ENCODE data around the gene IGSF21. TPM values are rescaled to one million over a fixed set of nuclear protein-coding genes. Genes with fewer than 3 reads are reported as not detected.

Gene IGSF21
- total and polyA plus RNA-seq, 2 of the 4 experiments (the other 2 are of a cell fraction), result not detected

DNA sequence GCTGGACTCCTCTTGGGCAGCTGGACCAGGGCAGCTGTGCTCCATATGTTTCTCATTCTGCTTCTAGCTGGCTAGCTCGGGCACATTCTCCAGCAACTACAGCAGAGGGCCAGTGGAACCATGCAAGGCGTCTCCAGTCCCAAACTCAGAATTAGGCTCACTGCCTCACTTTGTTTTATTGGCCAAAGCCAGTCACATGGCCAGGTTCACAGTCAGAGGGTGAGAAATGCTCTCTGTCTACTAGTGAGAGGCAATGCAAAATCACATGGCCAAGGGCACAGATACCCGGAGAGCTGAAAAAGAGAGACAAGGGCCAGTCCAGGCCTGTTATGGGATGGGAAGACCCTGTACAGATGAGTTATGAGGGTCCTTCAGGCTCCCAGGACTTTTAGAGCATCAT lies 294.3 kb downstream of the IGSF21 start:
- H3K9me3 ChIP-seq (ENCODE audit: control insufficient read depth, insufficient read depth, low read length), result peaks cover 55% of the 10 kb centered on the region
- no peak overlapping the region for H2BK20ac ChIP-seq (ENCODE audit: low read depth, low read length)
- H2BK5ac ChIP-seq (ENCODE audit: low read depth, low read length, poor library complexity, severe bottlenecking), result no peak overlapping the region
- H2AK9ac ChIP-seq (replicated peaks; ENCODE audit: low read depth, low read length, poor library complexity), result no peak overlapping the region
- H4K5ac ChIP-seq (ENCODE audit: low read depth, low read length), result no peak overlapping the region
- H3K4me2 ChIP-seq (ENCODE audit: low read depth, low read length), result no peak overlapping the region
- H2BK120ac ChIP-seq (ENCODE audit: low read depth, low read length), result no peak overlapping the region
- H4K91ac ChIP-seq (ENCODE audit: insufficient read depth, low read depth, low read length), result no peak overlapping the region
- intact Hi-C loops (cut with micrococcal nuclease) (no loop called here), dilution Hi-C loops (cut with HindIII; ENCODE audit: low sequenced_read_pairs, unreplicated experiment) (no loop called here), in situ Hi-C loops (cut with MboI; ENCODE audit: low sequenced_read_pairs) (no loop called here)
- H4K20me1 ChIP-seq (ENCODE audit: insufficient read depth, low read length), result no peaks in the 10 kb centered on the region
- 20% methylated on average over 1 of the region's 3 CpGs; no CpG with 5 or more reads in 1 of the 2 experiments for WGBS, 2 experiments (ENCODE audit: extremely low coverage in 2 of 2, insufficient read length in 1 of 2)
- CTCF ChIA-PET, result no interaction called here
- no peak overlapping the region for H3K14ac ChIP-seq (replicated peaks; ENCODE audit: low read depth, low read length)
- H3K4me3 ChIP-seq (ENCODE audit: insufficient read depth, low read depth, low read length), result no peak overlapping the region
- no peak overlapping the region for H2BK15ac ChIP-seq (ENCODE audit: low read depth, low read length)
- H3K36me3 ChIP-seq (ENCODE audit: control insufficient read depth, insufficient read depth, low read length), result no peaks in the 10 kb centered on the region
- no peak overlapping the region for H3K56ac ChIP-seq (ENCODE audit: extremely low read depth, insufficient read depth, low read length)
- no peaks in the 10 kb centered on the region for H3K79me1 ChIP-seq (ENCODE audit: low read depth in 1 of 2, low read length in 2 of 2)
- TF ChIP-seq MAZ (IDR thresholded peaks at IDR 0.05; ENCODE audit: borderline replicate concordance, low read depth, low read length), result no peak
- no peak for TF ChIP-seq SMC3 (IDR thresholded peaks at IDR 0.05; ENCODE audit: low read depth, low read length)
- TF ChIP-seq RAD21 (IDR thresholded peaks at IDR 0.05; ENCODE audit: low read length), result no peak
- no peak for TF ChIP-seq CEBPB (IDR thresholded peaks at IDR 0.05; ENCODE audit: low read depth, low read length)
- no peak for TF ChIP-seq BHLHE40 (IDR thresholded peaks at IDR 0.05; ENCODE audit: low read depth, low read length)
- TF ChIP-seq, protein P1, sequence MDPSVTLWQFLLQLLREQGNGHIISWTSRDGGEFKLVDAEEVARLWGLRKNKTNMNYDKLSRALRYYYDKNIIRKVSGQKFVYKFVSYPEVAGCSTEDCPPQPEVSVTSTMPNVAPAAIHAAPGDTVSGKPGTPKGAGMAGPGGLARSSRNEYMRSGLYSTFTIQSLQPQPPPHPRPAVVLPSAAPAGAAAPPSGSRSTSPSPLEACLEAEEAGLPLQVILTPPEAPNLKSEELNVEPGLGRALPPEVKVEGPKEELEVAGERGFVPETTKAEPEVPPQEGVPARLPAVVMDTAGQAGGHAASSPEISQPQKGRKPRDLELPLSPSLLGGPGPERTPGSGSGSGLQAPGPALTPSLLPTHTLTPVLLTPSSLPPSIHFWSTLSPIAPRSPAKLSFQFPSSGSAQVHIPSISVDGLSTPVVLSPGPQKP (IDR thresholded peaks at IDR 0.05; ENCODE audit: borderline replicate concordance, low read depth, low read length), result no peak
- no peak for TF ChIP-seq USF2 (IDR thresholded peaks at IDR 0.05; ENCODE audit: low read depth, low read length)
- no peak for TF ChIP-seq MXI1 (IDR thresholded peaks at IDR 0.05; ENCODE audit: borderline replicate concordance, low read depth, low read length)
- no TSS peak for BruUV-seq (replicated peaks)
- no peak overlapping the region for H3K18ac ChIP-seq (ENCODE audit: low read depth, low read length)
- POLR2A ChIA-PET (ENCODE audit: unreplicated experiment), result no interaction called here
- no peaks in the 10 kb centered on the region for H3K27me3 ChIP-seq (ENCODE audit: control insufficient read depth, insufficient read depth, low read length)
- no peak overlapping the region for H3K27ac ChIP-seq (ENCODE audit: insufficient read depth, low read length)
- no peaks in the 10 kb centered on the region for H3K4me1 ChIP-seq (ENCODE audit: control insufficient read depth, insufficient read depth, low read length)
- no peak overlapping the region for H3K4ac ChIP-seq (ENCODE audit: low read depth, low read length)
- no peak overlapping the region for H4K8ac ChIP-seq (ENCODE audit: low read depth in 2 of 2, low read length in 2 of 2)
- no peak overlapping the region for H3K23ac ChIP-seq (ENCODE audit: low read depth, low read length)
- H2AFZ ChIP-seq (replicated peaks; ENCODE audit: low read length, poor library complexity), result no peak overlapping the region
- H3K9me1 ChIP-seq (ENCODE audit: insufficient read depth, low read length), result no peaks in the 10 kb centered on the region
- no peak overlapping the region for H3K9ac ChIP-seq (ENCODE audit: low read depth, low read length)
- DNase-seq, result no peak
- no peak overlapping the region for H2AK5ac ChIP-seq (ENCODE audit: low read depth, low read length)
- ATAC-seq (ENCODE audit: low read depth), result no peak

Data from IMR-90 (cell line).